Caco-2 (cell line): ENCODE data around the gene SETD3. TPM values are rescaled to one million over a fixed set of nuclear protein-coding genes. Genes with fewer than 3 reads are reported as not detected.

Experiments used
- BruUV-seq: library from RNA; stranded (reverse); fragments of 400-500 nt; replicated peaks from 2 replicates; lab custom pipeline; 2021; lab: Mats Ljungman, UMichigan
- CTCF ChIA-PET: fragments of 300-600 bp; sonication (Branson Sonifier 250); formaldehyde crosslinking; loops from one replicate; lab custom pipeline; 2022; ENCODE audit warnings: antibody characterized with exemption; lab: Charles Lee
- POLR2A ChIA-PET: fragments of 300-600 bp; sonication (Branson Sonifier 250); formaldehyde crosslinking; loops from one replicate; lab custom pipeline; 2022; ENCODE audit warnings: antibody characterized with exemption; lab: Charles Lee
- DNase-seq, 2 experiments: peaks; one replicate each; pipeline versions ENCODE4 v3.0.0 to v3.0.0-alpha.2; 2020 to 2022
- H3K27me3 ChIP-seq: replicated peaks from 2 replicates; pipeline ENCODE4 v1.6.0; 2011; ENCODE audit warnings: low read length; ENCODE audit not compliant: control insufficient read depth, insufficient read depth
- H3K36me3 ChIP-seq: 2 replicates; pipeline ENCODE4 v1.5.1; 2011; ENCODE audit warnings: low read length; ENCODE audit not compliant: control insufficient read depth, insufficient read depth
- H3K4me1 ChIP-seq: fragments of 250-450 bp; sonication (Bioruptor Pico); 2 replicates; pipeline ENCODE4 v1.5.1; 2020; ENCODE audit warnings: mild to moderate bottlenecking
- H3K4me3 ChIP-seq: 2 replicates; pipeline ENCODE4 v1.5.1; 2011; ENCODE audit warnings: low read depth, mild to moderate bottlenecking, control low read depth, low read length
- H3K9me3 ChIP-seq: fragments of 250-450 bp; sonication (Bioruptor Pico); 2 replicates; pipeline ENCODE4 v1.5.1; 2020; ENCODE audit warnings: mild to moderate bottlenecking, moderate library complexity
- H3K27ac Mint-ChIP-seq: one replicate; pipeline ENCODE4 v1.8.0; 2022; ENCODE audit warnings: mixed read lengths; ENCODE audit not compliant: unreplicated experiment
- H3K27me3 Mint-ChIP-seq: one replicate; pipeline ENCODE4 v1.8.0; 2022; ENCODE audit warnings: mixed read lengths; ENCODE audit not compliant: insufficient read depth, unreplicated experiment
- H3K36me3 Mint-ChIP-seq: one replicate; pipeline ENCODE4 v1.8.0; 2022; ENCODE audit warnings: mild to moderate bottlenecking, mixed read lengths; ENCODE audit not compliant: insufficient read depth, unreplicated experiment
- H3K4me1 Mint-ChIP-seq: one replicate; pipeline ENCODE4 v1.8.0; 2022; ENCODE audit warnings: low read depth, mixed read lengths; ENCODE audit not compliant: unreplicated experiment
- H3K4me3 Mint-ChIP-seq: one replicate; pipeline ENCODE4 v1.8.0; 2022; ENCODE audit warnings: mild to moderate bottlenecking, moderate library complexity, mixed read lengths; ENCODE audit not compliant: unreplicated experiment
- H3K9me3 Mint-ChIP-seq: one replicate; pipeline ENCODE4 v1.8.0; 2022; ENCODE audit warnings: mixed read lengths; ENCODE audit not compliant: unreplicated experiment
- intact Hi-C: fragments of 100-400 bp; cut with micrococcal nuclease; formaldehyde crosslinking; loops from one replicate; pipeline ENCODE4 v1.10.0; 2022; ENCODE audit not compliant: unreplicated experiment
- total RNA-seq: library from RNA; stranded (reverse); gene quantifications from 2 replicates; pipeline ENCODE4 v1.2.3, GENCODE V29; 2022
- TF ChIP-seq, protein P1 (sequence below), 2 experiments: fragments of 200-600 bp in 1 of 2; IDR thresholded peaks; 1 replicate in 1 of 2; 2 replicates in 1 of 2; pipeline versions ENCODE4 v1.5.1 to v1.8.0; 2011 to 2022; ENCODE audit warnings: antibody characterized with exemption in 1 of 2, control low read depth in 1 of 2, inconsistent platforms in 1 of 2, low read depth in 1 of 2, low read length in 1 of 2, mild to moderate bottlenecking in 1 of 2, moderate library complexity in 1 of 2; ENCODE audit not compliant: insufficient read depth in 1 of 2, severe bottlenecking in 1 of 2, unreplicated experiment in 1 of 2

The SETD3 gene
- total RNA-seq, 1 experiment from 2014 or later = 74.3 TPM

DNA sequence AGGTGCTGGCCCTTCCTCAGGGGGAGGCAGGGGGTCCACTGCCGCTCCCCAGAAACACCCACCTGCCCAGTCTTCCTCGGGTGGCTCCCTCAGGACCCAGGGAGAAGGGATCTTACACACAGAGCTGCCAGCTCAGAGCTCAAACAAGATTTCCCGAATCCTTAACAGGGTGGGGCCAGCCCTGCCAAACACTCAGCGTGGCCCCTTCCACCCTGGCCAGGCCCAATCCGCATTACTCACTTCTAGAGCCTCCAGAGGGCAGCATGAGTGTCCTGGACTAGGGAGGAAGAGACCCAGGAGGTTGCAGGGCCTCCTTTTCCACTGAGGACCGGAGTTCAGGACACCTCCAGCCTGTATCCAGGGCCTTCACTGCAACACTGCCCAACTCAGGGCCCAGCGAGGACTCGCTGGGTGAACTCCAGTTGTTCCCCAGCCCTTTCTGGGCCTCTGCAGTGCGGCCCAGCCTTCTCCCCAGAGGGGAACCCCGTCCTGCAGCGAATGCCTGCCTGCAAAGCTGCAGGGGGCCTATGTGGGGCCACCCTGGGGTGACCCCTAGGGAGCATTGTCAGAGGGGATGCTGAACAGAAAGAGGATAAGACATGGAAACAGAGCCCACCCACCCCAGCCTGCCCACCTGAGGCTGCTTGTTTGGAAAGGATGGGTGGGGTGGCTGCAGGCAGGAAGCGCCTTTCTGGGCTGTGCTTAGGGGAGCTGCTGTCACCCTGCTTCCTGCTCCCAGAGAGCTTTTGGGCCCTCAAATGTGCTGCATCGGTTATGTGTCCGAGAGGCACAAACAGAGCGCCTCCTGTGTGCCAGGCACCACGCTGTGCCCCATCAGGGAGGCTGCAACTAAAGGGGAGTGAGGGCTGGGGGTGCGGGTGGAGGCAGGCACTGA, 44.4 kb upstream of the SETD3 start:
- Mint-ChIP-seq H3K27me3 (no peaks in the 10 kb centered on the region), H3K9me3 (no peaks in the 10 kb centered on the region), H3K4me1 (peaks cover 8% of the 10 kb centered on the region), H3K4me3 (no peak overlapping the region), H3K36me3 (peaks cover 49% of the 10 kb centered on the region), H3K27ac (peak overlapping the region; percentile 84)
- no TSS peak for BruUV-seq
- TF ChIP-seq, protein P1, sequence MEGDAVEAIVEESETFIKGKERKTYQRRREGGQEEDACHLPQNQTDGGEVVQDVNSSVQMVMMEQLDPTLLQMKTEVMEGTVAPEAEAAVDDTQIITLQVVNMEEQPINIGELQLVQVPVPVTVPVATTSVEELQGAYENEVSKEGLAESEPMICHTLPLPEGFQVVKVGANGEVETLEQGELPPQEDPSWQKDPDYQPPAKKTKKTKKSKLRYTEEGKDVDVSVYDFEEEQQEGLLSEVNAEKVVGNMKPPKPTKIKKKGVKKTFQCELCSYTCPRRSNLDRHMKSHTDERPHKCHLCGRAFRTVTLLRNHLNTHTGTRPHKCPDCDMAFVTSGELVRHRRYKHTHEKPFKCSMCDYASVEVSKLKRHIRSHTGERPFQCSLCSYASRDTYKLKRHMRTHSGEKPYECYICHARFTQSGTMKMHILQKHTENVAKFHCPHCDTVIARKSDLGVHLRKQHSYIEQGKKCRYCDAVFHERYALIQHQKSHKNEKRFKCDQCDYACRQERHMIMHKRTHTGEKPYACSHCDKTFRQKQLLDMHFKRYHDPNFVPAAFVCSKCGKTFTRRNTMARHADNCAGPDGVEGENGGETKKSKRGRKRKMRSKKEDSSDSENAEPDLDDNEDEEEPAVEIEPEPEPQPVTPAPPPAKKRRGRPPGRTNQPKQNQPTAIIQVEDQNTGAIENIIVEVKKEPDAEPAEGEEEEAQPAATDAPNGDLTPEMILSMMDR (IDR thresholded peaks at IDR 0.05; ENCODE audit: insufficient read depth in 1 of 2, low read depth in 1 of 2, low read length in 1 of 2, severe bottlenecking in 1 of 2, unreplicated experiment in 1 of 2) = peak; percentile 23 to 28
- DNase-seq = peak; percentile 62 to 69
- H3K4me1 ChIP-seq = peaks cover 47% of the 10 kb centered on the region
- intact Hi-C loops = loop anchor here (5.0 kb wide), 2 partner anchors 207 to 362 kb away; no protein-coding TSS in a partner anchor
- no peaks in the 10 kb centered on the region for H3K9me3 ChIP-seq
- H3K4me3 ChIP-seq = no peak overlapping the region
- no peaks in the 10 kb centered on the region; the same call in 1 of the 2 replicates for H3K36me3 ChIP-seq
- ChIA-PET POLR2A (no interaction called here), CTCF (interaction anchor here (0.8 to 4.5 kb wide), 5 partner anchors 13 to 102 kb away, joined by 3 to 15 read pairs (median 6); partner anchors contain the start of gene CCDC85C)
- no peaks in the 10 kb centered on the region for H3K27me3 ChIP-seq

DNA sequence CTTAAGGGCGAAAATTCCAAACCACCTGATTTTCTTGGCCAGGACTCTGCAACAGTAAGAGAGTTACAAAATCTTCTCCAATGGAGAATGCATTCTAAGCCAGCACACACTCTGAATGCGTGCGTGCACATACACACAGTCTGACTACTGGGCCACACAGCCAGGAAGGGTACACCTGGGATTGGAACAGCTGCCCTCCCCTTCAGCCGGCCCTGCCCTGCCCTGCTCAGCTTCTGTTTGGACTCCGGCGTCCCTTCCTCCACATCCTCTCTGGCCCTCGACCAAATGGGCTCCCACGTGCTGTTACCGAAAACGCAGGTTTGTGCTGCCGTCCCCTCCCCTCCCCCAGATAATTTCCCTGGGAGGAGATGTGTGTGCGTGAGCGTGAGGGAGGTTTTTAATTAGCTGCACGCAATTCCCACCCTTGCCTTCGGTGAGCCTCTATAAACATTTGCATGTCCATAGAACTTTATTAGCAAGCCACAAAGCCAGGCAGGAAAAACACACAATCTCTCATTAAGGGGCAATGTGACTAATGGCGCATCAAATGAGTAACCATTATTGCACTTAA, 43.5 kb upstream of the SETD3 start:
- H3K4me3 Mint-ChIP-seq = peak overlapping the region; percentile 59
- intact Hi-C loops = loop anchor here (5.0 kb wide), 2 partner anchors 208 to 363 kb away; no protein-coding TSS in a partner anchor
- peak overlapping the region; percentile 84 for H3K27ac Mint-ChIP-seq

More for the DNA sequence above, 43.5 kb upstream of the SETD3 start:
- BruUV-seq = no TSS peak
- Histone ChIP-seq H3K27me3 (no peaks in the 10 kb centered on the region), H3K36me3 (no peaks in the 10 kb centered on the region; the same call in 1 of the 2 replicates), H3K9me3 (no peaks in the 10 kb centered on the region), H3K4me1 (peaks cover 47% of the 10 kb centered on the region), H3K4me3 (no peak overlapping the region)
- Mint-ChIP-seq H3K36me3 (peaks cover 54% of the 10 kb centered on the region), H3K4me1 (peaks cover 8% of the 10 kb centered on the region), H3K9me3 (no peaks in the 10 kb centered on the region), H3K27me3 (no peaks in the 10 kb centered on the region)
- DNase-seq = no peak
- TF ChIP-seq, protein P1 (IDR thresholded peaks at IDR 0.05; ENCODE audit: insufficient read depth in 1 of 2, low read depth in 1 of 2, low read length in 1 of 2, severe bottlenecking in 1 of 2, unreplicated experiment in 1 of 2) = no peak
- ChIA-PET CTCF (interaction anchor here (0.7 to 4.5 kb wide), 6 partner anchors 14 to 131 kb away, joined by 3 to 15 read pairs (median 4); partner anchors contain the start of gene CCDC85C), POLR2A (interaction anchor here (1.3 kb wide), 1 partner anchor 80 kb away, joined by 10 read pairs; the partner anchor contains the start of gene CCDC85C)
